GM12878 (cell line): Measurements from ENCODE around the gene TPK1. TPM values are rescaled to one million over a fixed set of nuclear protein-coding genes. Genes with fewer than 3 reads are reported as not detected.

ENCODE experiments used
- ATAC-seq: fragments of 200-7000 bp; cut with Tn5 transposase; 3 replicates; pipeline ENCODE4 v1.9.1; 2020; ENCODE audit warnings: mild to moderate bottlenecking, moderate library complexity
- BruUV-seq: library from RNA; stranded (reverse); fragments of 400-500 nt; replicated peaks from 2 replicates; lab custom pipeline; 2021; lab: Mats Ljungman, UMichigan
- CTCF ChIA-PET: fragments of 300-600 bp; sonication (Branson Sonifier 250); formaldehyde crosslinking; extraction: SDS; loops from one replicate; lab custom pipeline; 2021; ENCODE audit warnings: inconsistent platforms; lab: Yijun Ruan, JAX
- POLR2A ChIA-PET: fragments of 350-600 bp; formaldehyde crosslinking; extraction: SDS; loops from one replicate; lab custom pipeline; 2021; ENCODE audit warnings: inconsistent platforms; lab: Charles Lee
- RAD21 ChIA-PET: fragments of 300-600 bp; sonication (Branson Sonifier 250); formaldehyde crosslinking; loops from one replicate; lab custom pipeline; 2023; ENCODE audit warnings: antibody characterized with exemption; ENCODE audit not compliant: unreplicated experiment; lab: Charles Lee
- SMC1A ChIA-PET: fragments of 300-600 bp; sonication (Branson Sonifier 250); formaldehyde crosslinking; loops from one replicate; lab custom pipeline; 2023; ENCODE audit not compliant: unreplicated experiment, uncharacterized antibody; lab: Charles Lee
- DNase-seq: peaks from one replicate; pipeline ENCODE4 v3.0.0-alpha.2; 2011; ENCODE audit warnings: low read depth, low spot score
- FAIRE-seq: peaks from 3 replicates; lab custom pipeline; 2011; peaks lifted over from hg19 to GRCh38; lab: Jason Lieb, UNC
- H2AFZ ChIP-seq: 2 replicates; pipeline ENCODE4 v1.6.0; 2011; ENCODE audit warnings: low read depth, low read length, control low read depth; ENCODE audit not compliant: control insufficient read depth
- H3K27ac ChIP-seq: 2 replicates; pipeline ENCODE4 v1.5.1; 2011; ENCODE audit warnings: control low read depth; ENCODE audit not compliant: control insufficient read depth, insufficient read depth
- H3K27me3 ChIP-seq, 2 experiments: replicated peaks in 1 of 2; 2 replicates each; pipeline versions ENCODE4 v1.6.0 to v1.6.1; 2011; ENCODE audit warnings: low read length in 1 of 2; ENCODE audit not compliant: control insufficient read depth in 2 of 2, insufficient read depth in 2 of 2
- H3K36me3 ChIP-seq, 2 experiments: 2 replicates each; pipeline ENCODE4 v1.5.1; 2011; ENCODE audit warnings: low read length in 1 of 2; ENCODE audit not compliant: control insufficient read depth in 2 of 2, insufficient read depth in 2 of 2
- H3K4me1 ChIP-seq: 2 replicates; pipeline ENCODE4 v1.6.1; 2011; ENCODE audit warnings: mild to moderate bottlenecking, low read length, moderate library complexity, mixed read lengths; ENCODE audit not compliant: control insufficient read depth, insufficient read depth
- H3K4me2 ChIP-seq: 2 replicates; pipeline ENCODE4 v1.6.0; 2011; ENCODE audit warnings: control low read depth; ENCODE audit not compliant: control insufficient read depth, insufficient read depth
- H3K4me3 ChIP-seq: fragments of 200-600 bp; sonication (generic); 2 replicates; pipeline ENCODE4 v1.5.1; 2016
- H3K79me2 ChIP-seq: 2 replicates; pipeline ENCODE4 v1.6.0; 2011; ENCODE audit warnings: low read length; ENCODE audit not compliant: control insufficient read depth, insufficient read depth
- H3K9ac ChIP-seq: 2 replicates; pipeline ENCODE4 v1.8.0; 2011; ENCODE audit warnings: low read length, control low read depth, mixed read lengths; ENCODE audit not compliant: control insufficient read depth, insufficient read depth
- H3K9me3 ChIP-seq: replicated peaks from 3 replicates; pipeline ENCODE4 v1.5.1; 2011; ENCODE audit warnings: mild to moderate bottlenecking, low read length; ENCODE audit not compliant: control insufficient read depth, insufficient read depth
- H4K20me1 ChIP-seq: 2 replicates; pipeline ENCODE4 v1.6.0; 2011; ENCODE audit not compliant: control insufficient read depth, insufficient read depth
- GABPA ChIP-seq: IDR thresholded peaks from 2 replicates; pipeline ENCODE4 v1.6.1; 2014; ENCODE audit warnings: antibody characterized with exemption, low read depth, mild to moderate bottlenecking, inconsistent platforms
- IKZF2 ChIP-seq, 2 experiments: fragments of 450-650 bp; IDR thresholded peaks; 2 replicates each; pipeline ENCODE4 v1.6.1; 2017; ENCODE audit warnings: mild to moderate bottlenecking in 2 of 2, moderate library complexity in 2 of 2
- KDM1A ChIP-seq: fragments of 200-600 bp; sonication (generic); IDR thresholded peaks from 2 replicates; pipeline ENCODE4 v1.6.1; 2016; ENCODE audit warnings: borderline replicate concordance
- LARP7 ChIP-seq: fragments of 450-650 bp; IDR thresholded peaks from 2 replicates; pipeline ENCODE4 v1.6.1; 2017; ENCODE audit warnings: mild to moderate bottlenecking
- MEF2B ChIP-seq: fragments of 450-650 bp; IDR thresholded peaks from 2 replicates; pipeline ENCODE4 v1.6.1; 2018; ENCODE audit warnings: mild to moderate bottlenecking, moderate library complexity; ENCODE audit not compliant: partially characterized antibody, poor library complexity, severe bottlenecking
- MLLT1 ChIP-seq: fragments of 450-650 bp; IDR thresholded peaks from 2 replicates; pipeline ENCODE4 v1.6.1; 2016; ENCODE audit warnings: mild to moderate bottlenecking
- MYC ChIP-seq: IDR thresholded peaks from 2 replicates; pipeline ENCODE4 v1.6.1; 2011; ENCODE audit warnings: mild to moderate bottlenecking, low read length, moderate library complexity, inconsistent platforms; ENCODE audit not compliant: insufficient read depth, insufficient replicate concordance, insufficient read length, severe bottlenecking
- NBN ChIP-seq: fragments of 450-650 bp; IDR thresholded peaks from 2 replicates; pipeline ENCODE4 v1.6.1; 2016
- NKRF ChIP-seq: fragments of 450-650 bp; conservative IDR thresholded peaks from 2 replicates; pipeline ENCODE4 v1.6.1; 2017; ENCODE audit warnings: mild to moderate bottlenecking, moderate library complexity
- PRDM15 ChIP-seq: fragments of 450-650 bp; formaldehyde crosslinking; IDR thresholded peaks from 2 replicates; pipeline ENCODE4 v1.4.0; 2020; ENCODE audit warnings: mild to moderate bottlenecking, moderate library complexity
- SP1 ChIP-seq: IDR thresholded peaks from one replicate; pipeline ENCODE4 v1.6.1; 2011; ENCODE audit warnings: low read depth, low read length
- STAT3 ChIP-seq: IDR thresholded peaks from 2 replicates; pipeline ENCODE4 v1.6.1; 2011; ENCODE audit warnings: low read depth, low read length, improper control_type of control experiment
- TBL1XR1 ChIP-seq: IDR thresholded peaks from 2 replicates; pipeline ENCODE4 v1.6.1; 2012; ENCODE audit warnings: low read depth, low read length, improper control_type of control experiment
- ZNF24 ChIP-seq: fragments of 450-650 bp; IDR thresholded peaks from 2 replicates; pipeline ENCODE4 v1.6.1; 2017; ENCODE audit warnings: antibody characterized with exemption, mild to moderate bottlenecking
- WGBS: methylation state at CpG from one replicate; pipeline ENCODE4 v1.1.6; 2016; ENCODE audit warnings: low lambda C conversion rate; ENCODE audit not compliant: insufficient replicate concordance, insufficient coverage; ENCODE audit errors: missing lambda C conversion rate; 5-methylcytosine and 5-hydroxymethylcytosine counted together
- in situ Hi-C: fragments of 300-500 bp; cut with MboI; formaldehyde crosslinking; loops from 9 replicates; pipeline ENCODE4 v1.14.3; 2018; ENCODE audit warnings: mixed read lengths
- intact Hi-C: fragments of 100-400 bp; cut with micrococcal nuclease; formaldehyde crosslinking; loops from one replicate; pipeline ENCODE4 v1.14.2; 2022; ENCODE audit not compliant: unreplicated experiment
- polyA plus RNA-seq, 11 experiments: library from polyadenylated mRNA; depleted of rRNA in 4 of 11; unstranded in 6 of 11; stranded (reverse) in 5 of 11; fragments of >200 nt; fragmentation: Nextera tagmentation in 4 of 11; fragmentation: Illumina TruSeq in 1 of 11; extraction: Ambion mirVana in 4 of 11; extraction: Trizol in 1 of 11; gene quantifications; 1 replicate in 1 of 11; 2 replicates in 10 of 11; pipeline versions ENCODE4 v1.2.1 to v1.2.3, GENCODE V29; 2011 to 2016; ENCODE audit warnings: inconsistent platforms in 2 of 11, missing spikeins in 2 of 11, low read depth in 1 of 11
- total RNA-seq, 4 experiments: library from RNA; depleted of rRNA in 3 of 4; stranded (reverse); fragments of >200 nt in 3 of 4; fragmentation: Illumina TruSeq in 1 of 4; extraction: Trizol in 1 of 4; gene quantifications; 2 replicates each; pipeline versions ENCODE4 v1.2.1 to v1.2.3, GENCODE V29; 2013 to 2021
- TF ChIP-seq, protein P1 (sequence below): fragments of 450-650 bp; IDR thresholded peaks from 2 replicates; pipeline ENCODE4 v1.6.1; 2017; ENCODE audit warnings: mild to moderate bottlenecking, moderate library complexity

Gene TPK1
- total and polyA plus RNA-seq, 10 of the 15 experiments (the other 5 are each of a cell fraction or from before 2014, with no cell fraction given), result 7.1 to 19.0 (median 9.3) TPM

DNA sequence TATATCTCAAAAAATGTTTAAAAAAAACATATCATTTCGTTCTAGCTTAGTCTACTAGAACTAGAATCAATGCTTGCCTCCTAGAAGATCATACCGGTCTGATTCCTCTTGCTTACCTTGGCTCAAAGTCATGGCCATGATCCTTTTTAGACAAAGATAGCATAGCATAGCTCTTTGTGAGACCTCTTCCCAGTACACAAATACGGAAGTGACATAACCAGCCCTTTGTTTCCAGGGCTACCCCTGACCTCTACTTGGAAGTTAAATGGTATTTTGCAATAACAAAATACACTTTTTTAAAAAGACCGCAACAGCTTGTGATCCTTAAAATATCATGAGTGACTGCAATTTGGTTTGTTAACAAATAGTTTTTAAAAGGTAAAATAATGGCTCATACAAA lies 301.7 kb downstream of the TPK1 start:
- intact Hi-C loops, result no loop called here
- BruUV-seq, result no TSS peak
- TF ChIP-seq PRDM15, result no peak
- TF ChIP-seq LARP7, result no peak
- no peak for TF ChIP-seq SP1
- TF ChIP-seq GABPA, result no peak
- no peak for TF ChIP-seq MYC
- no peak for TF ChIP-seq MEF2B
- no peak for TF ChIP-seq IKZF2 (IDR thresholded peaks at IDR 0.05)
- TF ChIP-seq STAT3, result no peak
- TF ChIP-seq ZNF24, result no peak
- no peak for TF ChIP-seq TBL1XR1
- no peak for TF ChIP-seq MLLT1
- TF ChIP-seq KDM1A, result no peak
- TF ChIP-seq NKRF, result no peak
- TF ChIP-seq NBN, result no peak
- TF ChIP-seq, protein P1, sequence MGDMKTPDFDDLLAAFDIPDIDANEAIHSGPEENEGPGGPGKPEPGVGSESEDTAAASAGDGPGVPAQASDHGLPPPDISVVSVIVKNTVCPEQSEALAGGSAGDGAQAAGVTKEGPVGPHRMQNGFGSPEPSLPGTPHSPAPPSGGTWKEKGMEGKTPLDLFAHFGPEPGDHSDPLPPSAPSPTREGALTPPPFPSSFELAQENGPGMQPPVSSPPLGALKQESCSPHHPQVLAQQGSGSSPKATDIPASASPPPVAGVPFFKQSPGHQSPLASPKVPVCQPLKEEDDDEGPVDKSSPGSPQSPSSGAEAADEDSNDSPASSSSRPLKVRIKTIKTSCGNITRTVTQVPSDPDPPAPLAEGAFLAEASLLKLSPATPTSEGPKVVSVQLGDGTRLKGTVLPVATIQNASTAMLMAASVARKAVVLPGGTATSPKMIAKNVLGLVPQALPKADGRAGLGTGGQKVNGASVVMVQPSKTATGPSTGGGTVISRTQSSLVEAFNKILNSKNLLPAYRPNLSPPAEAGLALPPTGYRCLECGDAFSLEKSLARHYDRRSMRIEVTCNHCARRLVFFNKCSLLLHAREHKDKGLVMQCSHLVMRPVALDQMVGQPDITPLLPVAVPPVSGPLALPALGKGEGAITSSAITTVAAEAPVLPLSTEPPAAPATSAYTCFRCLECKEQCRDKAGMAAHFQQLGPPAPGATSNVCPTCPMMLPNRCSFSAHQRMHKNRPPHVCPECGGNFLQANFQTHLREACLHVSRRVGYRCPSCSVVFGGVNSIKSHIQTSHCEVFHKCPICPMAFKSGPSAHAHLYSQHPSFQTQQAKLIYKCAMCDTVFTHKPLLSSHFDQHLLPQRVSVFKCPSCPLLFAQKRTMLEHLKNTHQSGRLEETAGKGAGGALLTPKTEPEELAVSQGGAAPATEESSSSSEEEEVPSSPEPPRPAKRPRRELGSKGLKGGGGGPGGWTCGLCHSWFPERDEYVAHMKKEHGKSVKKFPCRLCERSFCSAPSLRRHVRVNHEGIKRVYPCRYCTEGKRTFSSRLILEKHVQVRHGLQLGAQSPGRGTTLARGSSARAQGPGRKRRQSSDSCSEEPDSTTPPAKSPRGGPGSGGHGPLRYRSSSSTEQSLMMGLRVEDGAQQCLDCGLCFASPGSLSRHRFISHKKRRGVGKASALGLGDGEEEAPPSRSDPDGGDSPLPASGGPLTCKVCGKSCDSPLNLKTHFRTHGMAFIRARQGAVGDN, result no peak

More for the DNA sequence above, 301.7 kb downstream of the TPK1 start:
- Histone ChIP-seq H3K27me3 (no peaks in the 10 kb centered on the region), H3K27ac (no peak overlapping the region), H3K4me3 (no peak overlapping the region), H3K4me2 (no peak overlapping the region), H3K36me3 (no peaks in the 10 kb centered on the region), H3K79me2 (no peaks in the 10 kb centered on the region), H3K9ac (no peak overlapping the region), H3K9me3 (no peaks in the 10 kb centered on the region), H4K20me1 (no peaks in the 10 kb centered on the region), H2AFZ (no peak overlapping the region), H3K4me1 (peaks cover 7% of the 10 kb centered on the region; the same call in 1 of the 2 replicates)
- no peak for DNase-seq
- no peak for FAIRE-seq
- ATAC-seq, result no peak
- ChIA-PET RAD21 (no interaction called here), CTCF (no interaction called here), POLR2A (no interaction called here), SMC1A (no interaction called here)
- in situ Hi-C loops, result no loop called here
- whole genome bisulfite sequencing, result 62% methylated on average over 4 of the region's 4 CpGs
